GM12892 (cell line): ENCODE data around the gene PAPPA.

Experiments used
- POLR2A ChIP-seq: IDR thresholded peaks from 2 replicates; pipeline ENCODE4 v1.6.1; 2011; ENCODE audit warnings: low read depth, low read length, control low read depth
- POLR2AphosphoS5 ChIP-seq: IDR thresholded peaks from 2 replicates; pipeline ENCODE4 v1.6.1; 2011; ENCODE audit warnings: low read depth, low read length, control low read depth
- TAF1 ChIP-seq: IDR thresholded peaks from 2 replicates; pipeline ENCODE4 v1.6.1; 2011; ENCODE audit warnings: low read depth, mild to moderate bottlenecking, control low read depth, low read length, borderline replicate concordance

GRCh38 chr9:116276196-116276493 lies 122.6 kb downstream of the PAPPA start:
- TF ChIP-seq POLR2AphosphoS5 = no peak
- TF ChIP-seq POLR2A = no peak
- no peak for TF ChIP-seq TAF1
